ENCODE measurements around the gene SLC15A4. TPM values are rescaled to one million over a fixed set of nuclear protein-coding genes. Genes with fewer than 3 reads are reported as not detected.

Gene SLC15A4
- total and polyA plus RNA-seq, 9 of the 15 experiments (the other 6 are each of a cell fraction or from before 2014, with no cell fraction given), result 5.5 to 20.8 (median 10.1) TPM

DNA sequence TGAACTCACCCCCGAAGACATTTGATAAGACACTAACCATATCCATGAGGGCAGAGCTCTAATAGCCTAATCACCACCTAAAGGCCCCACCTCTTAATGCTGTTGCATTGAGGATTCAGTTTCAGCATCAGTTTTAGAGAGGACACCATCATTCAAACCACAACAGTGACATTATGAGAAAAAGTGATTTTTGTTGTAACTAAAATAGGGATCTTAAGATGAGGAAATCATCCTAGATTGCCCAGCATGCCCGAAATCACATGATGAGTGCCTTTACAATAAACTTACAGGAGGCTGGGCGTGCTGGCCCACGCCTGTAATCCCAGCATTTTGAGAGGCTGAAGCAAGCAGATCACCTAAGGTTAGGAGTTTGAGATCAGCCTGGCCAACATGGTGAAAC, 19.8 kb upstream of the SLC15A4 start:
- no peaks in the 10 kb centered on the region for H3K79me2 ChIP-seq (ENCODE audit: control insufficient read depth, insufficient read depth, low read length)
- peaks cover 12 to 35% of the 10 kb centered on the region in 2 experiments for H3K27me3 ChIP-seq (ENCODE audit: control insufficient read depth in 2 of 2, insufficient read depth in 2 of 2, low read length in 2 of 2)
- H3K4me2 ChIP-seq (ENCODE audit: insufficient read depth, low read length), result no peak overlapping the region
- no peaks in the 10 kb centered on the region for H3K9me1 ChIP-seq (ENCODE audit: control insufficient read depth, insufficient read depth, low read length)
- CTCF ChIA-PET (ENCODE audit: low intra/inter-chr PET ratio), result no interaction called here
- intact Hi-C loops (cut with micrococcal nuclease), result no loop called here
- POLR2A ChIA-PET, result no interaction called here
- no peak overlapping the region for H3K9ac ChIP-seq (ENCODE audit: insufficient read depth in 1 of 2, low read depth in 2 of 2, low read length in 2 of 2)
- no TSS peak for BruUV-seq (replicated peaks)
- no peaks in the 10 kb centered on the region for H3K9me3 ChIP-seq (replicated peaks; ENCODE audit: control insufficient read depth, insufficient read depth, low read depth, low read length)
- no peak overlapping the region for H3K4me3 ChIP-seq
- no peak overlapping the region for H2AFZ ChIP-seq (ENCODE audit: low read depth, low read length)
- ATAC-seq, result no peak
- in situ Hi-C loops (cut with MboI), result no loop called here
- TF ChIP-seq ZNF780A (CRISPR knock-in tag; IDR thresholded peaks at IDR 0.05) (no peak), KDM5B (IDR thresholded peaks at IDR 0.05; ENCODE audit: insufficient replicate concordance, low read depth, low read length) (no peak), BCOR (IDR thresholded peaks at IDR 0.05) (no peak), ZNF589 (CRISPR knock-in tag; IDR thresholded peaks at IDR 0.05; ENCODE audit: low read depth) (no peak), FOXJ3 (CRISPR knock-in tag; IDR thresholded peaks at IDR 0.05) (no peak), HNRNPH1 (optimal IDR thresholded peaks at IDR 0.05; ENCODE audit: low read depth, low read length) (no peak), PPARD (CRISPR knock-in tag; IDR thresholded peaks at IDR 0.05) (no peak), PHF8 (IDR thresholded peaks at IDR 0.05; ENCODE audit: borderline replicate concordance, low read length) (no peak), ZKSCAN1 (IDR thresholded peaks at IDR 0.05; ENCODE audit: low read depth, low read length) (no peak), ARID1B (IDR thresholded peaks at IDR 0.05) (no peak), ARID2 (IDR thresholded peaks at IDR 0.05) (no peak)
- TF ChIP-seq, protein P1, sequence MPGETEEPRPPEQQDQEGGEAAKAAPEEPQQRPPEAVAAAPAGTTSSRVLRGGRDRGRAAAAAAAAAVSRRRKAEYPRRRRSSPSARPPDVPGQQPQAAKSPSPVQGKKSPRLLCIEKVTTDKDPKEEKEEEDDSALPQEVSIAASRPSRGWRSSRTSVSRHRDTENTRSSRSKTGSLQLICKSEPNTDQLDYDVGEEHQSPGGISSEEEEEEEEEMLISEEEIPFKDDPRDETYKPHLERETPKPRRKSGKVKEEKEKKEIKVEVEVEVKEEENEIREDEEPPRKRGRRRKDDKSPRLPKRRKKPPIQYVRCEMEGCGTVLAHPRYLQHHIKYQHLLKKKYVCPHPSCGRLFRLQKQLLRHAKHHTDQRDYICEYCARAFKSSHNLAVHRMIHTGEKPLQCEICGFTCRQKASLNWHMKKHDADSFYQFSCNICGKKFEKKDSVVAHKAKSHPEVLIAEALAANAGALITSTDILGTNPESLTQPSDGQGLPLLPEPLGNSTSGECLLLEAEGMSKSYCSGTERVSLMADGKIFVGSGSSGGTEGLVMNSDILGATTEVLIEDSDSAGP (CRISPR knock-in tag; IDR thresholded peaks at IDR 0.05), result no peak
- TF ChIP-seq, protein P2, sequence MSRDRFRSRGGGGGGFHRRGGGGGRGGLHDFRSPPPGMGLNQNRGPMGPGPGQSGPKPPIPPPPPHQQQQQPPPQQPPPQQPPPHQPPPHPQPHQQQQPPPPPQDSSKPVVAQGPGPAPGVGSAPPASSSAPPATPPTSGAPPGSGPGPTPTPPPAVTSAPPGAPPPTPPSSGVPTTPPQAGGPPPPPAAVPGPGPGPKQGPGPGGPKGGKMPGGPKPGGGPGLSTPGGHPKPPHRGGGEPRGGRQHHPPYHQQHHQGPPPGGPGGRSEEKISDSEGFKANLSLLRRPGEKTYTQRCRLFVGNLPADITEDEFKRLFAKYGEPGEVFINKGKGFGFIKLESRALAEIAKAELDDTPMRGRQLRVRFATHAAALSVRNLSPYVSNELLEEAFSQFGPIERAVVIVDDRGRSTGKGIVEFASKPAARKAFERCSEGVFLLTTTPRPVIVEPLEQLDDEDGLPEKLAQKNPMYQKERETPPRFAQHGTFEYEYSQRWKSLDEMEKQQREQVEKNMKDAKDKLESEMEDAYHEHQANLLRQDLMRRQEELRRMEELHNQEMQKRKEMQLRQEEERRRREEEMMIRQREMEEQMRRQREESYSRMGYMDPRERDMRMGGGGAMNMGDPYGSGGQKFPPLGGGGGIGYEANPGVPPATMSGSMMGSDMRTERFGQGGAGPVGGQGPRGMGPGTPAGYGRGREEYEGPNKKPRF (IDR thresholded peaks at IDR 0.05; ENCODE audit: low read depth, low read length), result no peak
- TF ChIP-seq, protein P3, sequence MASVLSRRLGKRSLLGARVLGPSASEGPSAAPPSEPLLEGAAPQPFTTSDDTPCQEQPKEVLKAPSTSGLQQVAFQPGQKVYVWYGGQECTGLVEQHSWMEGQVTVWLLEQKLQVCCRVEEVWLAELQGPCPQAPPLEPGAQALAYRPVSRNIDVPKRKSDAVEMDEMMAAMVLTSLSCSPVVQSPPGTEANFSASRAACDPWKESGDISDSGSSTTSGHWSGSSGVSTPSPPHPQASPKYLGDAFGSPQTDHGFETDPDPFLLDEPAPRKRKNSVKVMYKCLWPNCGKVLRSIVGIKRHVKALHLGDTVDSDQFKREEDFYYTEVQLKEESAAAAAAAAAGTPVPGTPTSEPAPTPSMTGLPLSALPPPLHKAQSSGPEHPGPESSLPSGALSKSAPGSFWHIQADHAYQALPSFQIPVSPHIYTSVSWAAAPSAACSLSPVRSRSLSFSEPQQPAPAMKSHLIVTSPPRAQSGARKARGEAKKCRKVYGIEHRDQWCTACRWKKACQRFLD (CRISPR knock-in tag; IDR thresholded peaks at IDR 0.05), result no peak
- no peaks in the 10 kb centered on the region for H4K20me1 ChIP-seq (replicated peaks; ENCODE audit: control insufficient read depth, insufficient read depth, low read length)
- 0% methylated on average over 4 of the region's 4 CpGs for WGBS (ENCODE audit: insufficient coverage, low coverage, missing lambda C conversion rate)
- FAIRE-seq, result no peak
- no peaks in the 10 kb centered on the region for H3K36me3 ChIP-seq (ENCODE audit: control insufficient read depth, insufficient read depth, low read length)
- H3K4me1 ChIP-seq (replicated peaks in 1 of 2; ENCODE audit: control insufficient read depth in 2 of 2, insufficient read depth in 2 of 2, low read length in 2 of 2), result no peaks in the 10 kb centered on the region; a peak in 1 of 5 replicates
- H3K27ac ChIP-seq (ENCODE audit: extremely low read depth, low read depth, low read length), result no peak overlapping the region
- no peak for DNase-seq (ENCODE audit: extremely low read depth in 1 of 4, low spot score in 3 of 4)
